Activated B cell treated with CpG ODN at 0.5 μM for 24 hours (primary cell): ENCODE data around the gene MAB21L1. TPM values are rescaled to one million over a fixed set of nuclear protein-coding genes. Genes with fewer than 3 reads are reported as not detected.

Experiments used
- ATAC-seq: fragments of 200-7000 bp; cut with Tn5 transposase; one replicate; pipeline ENCODE4 v1.10.0; 2021; ENCODE audit warnings: low read depth, mild to moderate bottlenecking, moderate library complexity
- CTCF ChIA-PET: fragments of 350-600 bp; sonication (Branson Sonifier 250); formaldehyde crosslinking; loops from one replicate; lab custom pipeline; 2021; ENCODE audit warnings: antibody characterized with exemption; lab: Charles Lee
- POLR2A ChIA-PET: fragments of 350-600 bp; sonication (Branson Sonifier 250); formaldehyde crosslinking; loops from one replicate; lab custom pipeline; 2021; ENCODE audit warnings: antibody characterized with exemption; lab: Charles Lee
- DNase-seq: peaks from one replicate; pipeline ENCODE4 v3.0.0; 2022
- H3K27ac Mint-ChIP-seq: one replicate; pipeline ENCODE4 v1.8.0; 2020; ENCODE audit warnings: mixed read lengths
- H3K27me3 Mint-ChIP-seq: one replicate; pipeline ENCODE4 v1.8.0; 2021; ENCODE audit warnings: mixed read lengths
- H3K36me3 Mint-ChIP-seq: one replicate; pipeline ENCODE4 v1.8.0; 2021; ENCODE audit warnings: low read depth, mixed read lengths
- H3K4me1 Mint-ChIP-seq: one replicate; pipeline ENCODE4 v1.8.0; 2021; ENCODE audit warnings: mixed read lengths
- H3K4me3 Mint-ChIP-seq: one replicate; pipeline ENCODE4 v1.8.0; 2020; ENCODE audit warnings: mild to moderate bottlenecking, mixed read lengths
- H3K9me3 Mint-ChIP-seq: one replicate; pipeline ENCODE4 v1.8.0; 2020; ENCODE audit warnings: mixed read lengths
- intact Hi-C: fragments of 100-400 bp; cut with micrococcal nuclease; formaldehyde crosslinking; loops from one replicate; pipeline ENCODE4 v1.15.1; 2024
- total RNA-seq: library from RNA; stranded (reverse); gene quantifications from 2 replicates; pipeline ENCODE4 v1.2.3, GENCODE V29; 2022
- TF ChIP-seq, protein P1 (sequence below): fragments of 200-600 bp; IDR thresholded peaks from one replicate; pipeline ENCODE4 v1.8.0; 2022; ENCODE audit warnings: antibody characterized with exemption, mild to moderate bottlenecking

MAB21L1 gene
- total RNA-seq, 1 donor from 2014 or later: not detected

GRCh38 chr13:35499676-35500075, 23.2 kb upstream of the MAB21L1 start:
- Mint-ChIP-seq H3K4me1 (no peaks in the 10 kb centered on the region), H3K27me3 (no peaks in the 10 kb centered on the region), H3K9me3 (peaks cover 4% of the 10 kb centered on the region), H3K4me3 (no peak overlapping the region), H3K27ac (no peak overlapping the region), H3K36me3 (no peaks in the 10 kb centered on the region)
- ChIA-PET POLR2A (no interaction called here), CTCF (no interaction called here)
- TF ChIP-seq, protein P1, sequence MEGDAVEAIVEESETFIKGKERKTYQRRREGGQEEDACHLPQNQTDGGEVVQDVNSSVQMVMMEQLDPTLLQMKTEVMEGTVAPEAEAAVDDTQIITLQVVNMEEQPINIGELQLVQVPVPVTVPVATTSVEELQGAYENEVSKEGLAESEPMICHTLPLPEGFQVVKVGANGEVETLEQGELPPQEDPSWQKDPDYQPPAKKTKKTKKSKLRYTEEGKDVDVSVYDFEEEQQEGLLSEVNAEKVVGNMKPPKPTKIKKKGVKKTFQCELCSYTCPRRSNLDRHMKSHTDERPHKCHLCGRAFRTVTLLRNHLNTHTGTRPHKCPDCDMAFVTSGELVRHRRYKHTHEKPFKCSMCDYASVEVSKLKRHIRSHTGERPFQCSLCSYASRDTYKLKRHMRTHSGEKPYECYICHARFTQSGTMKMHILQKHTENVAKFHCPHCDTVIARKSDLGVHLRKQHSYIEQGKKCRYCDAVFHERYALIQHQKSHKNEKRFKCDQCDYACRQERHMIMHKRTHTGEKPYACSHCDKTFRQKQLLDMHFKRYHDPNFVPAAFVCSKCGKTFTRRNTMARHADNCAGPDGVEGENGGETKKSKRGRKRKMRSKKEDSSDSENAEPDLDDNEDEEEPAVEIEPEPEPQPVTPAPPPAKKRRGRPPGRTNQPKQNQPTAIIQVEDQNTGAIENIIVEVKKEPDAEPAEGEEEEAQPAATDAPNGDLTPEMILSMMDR: no peak
- ATAC-seq (no peak), DNase-seq (no peak)
- intact Hi-C loops: no loop called here

DNA sequence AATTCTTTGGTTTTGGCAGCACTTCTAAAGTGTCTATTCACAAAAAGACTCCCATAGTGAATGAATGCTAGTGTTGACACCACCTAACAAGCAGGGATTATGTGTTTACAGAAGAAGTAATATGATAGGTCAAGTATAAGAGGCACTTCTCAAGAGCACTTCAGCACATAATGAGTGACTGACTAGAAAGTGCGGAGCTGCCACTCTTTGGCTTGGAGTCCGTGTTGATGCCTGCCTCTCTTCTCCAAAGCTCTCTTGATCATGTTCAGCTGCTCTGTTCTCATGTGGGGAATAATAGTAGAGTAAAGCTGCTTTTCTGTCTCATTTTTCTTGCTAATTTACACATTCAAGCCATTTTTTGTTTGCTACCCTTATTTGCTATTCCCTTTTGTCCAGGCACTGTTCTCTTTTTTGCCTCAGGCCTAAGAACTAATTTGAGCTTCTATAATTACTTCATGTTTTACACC, 22.7 kb upstream of the MAB21L1 start:
- intact Hi-C loops: no loop called here
- POLR2A ChIA-PET: no interaction called here
- TF ChIP-seq, protein P1: no peak

DNA sequence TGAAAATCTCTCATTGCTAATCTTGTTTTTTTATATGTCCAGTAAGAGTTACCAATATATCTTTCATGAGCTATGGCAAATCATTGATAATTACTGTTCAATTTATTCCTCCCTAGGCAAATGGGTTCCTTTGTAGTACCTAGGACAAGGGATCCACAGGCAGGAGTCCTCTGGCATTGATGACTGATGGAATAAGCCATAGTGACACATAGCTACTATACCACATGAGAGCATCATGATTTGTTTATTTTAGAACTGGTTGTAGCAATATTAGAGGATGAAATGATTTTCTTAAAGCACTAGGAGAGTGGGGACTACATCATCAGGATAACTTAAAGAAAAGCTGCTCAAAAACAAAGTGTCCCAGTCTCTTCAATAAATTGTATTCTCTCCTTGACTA, 21.7 kb upstream of the MAB21L1 start:
- Mint-ChIP-seq H3K4me1 (no peaks in the 10 kb centered on the region), H3K27me3 (no peaks in the 10 kb centered on the region), H3K27ac (no peak overlapping the region), H3K36me3 (no peaks in the 10 kb centered on the region), H3K9me3 (peaks cover 8% of the 10 kb centered on the region), H3K4me3 (no peak overlapping the region)
- intact Hi-C loops: no loop called here
- no peak for DNase-seq
- POLR2A ChIA-PET: no interaction called here
- CTCF ChIA-PET: no interaction called here
- TF ChIP-seq, protein P1: no peak
- ATAC-seq: no peak

More for the DNA sequence above, 22.7 kb upstream of the MAB21L1 start:
- no peaks in the 10 kb centered on the region for H3K36me3 Mint-ChIP-seq
- no peak overlapping the region for H3K27ac Mint-ChIP-seq
- no peak overlapping the region for H3K4me3 Mint-ChIP-seq
- DNase-seq: no peak
- CTCF ChIA-PET: no interaction called here
- no peaks in the 10 kb centered on the region for H3K4me1 Mint-ChIP-seq
- H3K27me3 Mint-ChIP-seq: no peaks in the 10 kb centered on the region
- no peak for ATAC-seq
- H3K9me3 Mint-ChIP-seq: peaks cover 6% of the 10 kb centered on the region

GRCh38 chr13:35496761-35497386, 20.4 kb upstream of the MAB21L1 start:
- POLR2A ChIA-PET: no interaction called here
- TF ChIP-seq, protein P1: no peak
- Mint-ChIP-seq H3K27me3 (no peaks in the 10 kb centered on the region), H3K4me3 (no peak overlapping the region), H3K9me3 (peaks cover 8% of the 10 kb centered on the region), H3K4me1 (no peaks in the 10 kb centered on the region), H3K27ac (no peak overlapping the region), H3K36me3 (no peaks in the 10 kb centered on the region)
- CTCF ChIA-PET: no interaction called here
- intact Hi-C loops: no loop called here
- ATAC-seq: no peak
- no peak for DNase-seq

DNA sequence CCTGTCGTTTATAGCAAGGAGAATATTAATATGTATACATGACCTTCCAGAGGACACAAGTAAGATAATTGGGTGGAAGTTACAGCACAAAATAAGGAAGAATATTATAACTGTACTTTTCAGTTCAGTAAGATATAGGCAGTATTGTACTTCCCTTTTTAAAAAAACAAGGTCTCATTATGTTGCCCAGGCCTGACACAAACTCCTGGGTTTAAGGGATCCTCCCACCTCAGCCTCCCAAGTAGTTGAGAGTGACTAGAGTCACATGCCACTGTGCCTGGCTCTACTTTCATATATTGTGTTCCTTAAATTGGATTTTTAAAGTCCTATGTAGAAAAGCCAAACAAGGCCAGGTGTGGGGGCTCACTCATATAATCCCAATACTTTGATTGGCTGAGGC, 19.5 kb upstream of the MAB21L1 start:
- no peak overlapping the region for H3K4me3 Mint-ChIP-seq
- TF ChIP-seq, protein P1: no peak
- no peaks in the 10 kb centered on the region for H3K4me1 Mint-ChIP-seq
- H3K27ac Mint-ChIP-seq: no peak overlapping the region
- intact Hi-C loops: no loop called here
- ChIA-PET POLR2A (no interaction called here), CTCF (no interaction called here)
- ATAC-seq (no peak), DNase-seq (no peak)
- H3K36me3 Mint-ChIP-seq: no peaks in the 10 kb centered on the region
- peaks cover 8% of the 10 kb centered on the region for H3K9me3 Mint-ChIP-seq
- H3K27me3 Mint-ChIP-seq: no peaks in the 10 kb centered on the region
